ENCODE measurements around the gene EHD1.

EHD1 gene

GRCh38 chr11:64849598-64850356, 28.6 kb downstream of the EHD1 start:
- Histone ChIP-seq H3K9me3 (ENCODE audit: insufficient read depth, low read depth, low read length) (no peaks in the 10 kb centered on the region), H2AFZ (ENCODE audit: low read length) (no peak overlapping the region), H3K27me3 (ENCODE audit: insufficient read depth, low read length, poor library complexity, severe bottlenecking) (no peaks in the 10 kb centered on the region), H3K4me1 (ENCODE audit: insufficient read depth, low read length, poor library complexity, severe bottlenecking) (peaks cover 23% of the 10 kb centered on the region), H3F3A (ENCODE audit: low read depth) (no peaks in the 10 kb centered on the region), H3K79me2 (ENCODE audit: insufficient read depth, low read length) (no peaks in the 10 kb centered on the region), H3K4me2 (ENCODE audit: low read depth, low read length, poor library complexity, severe bottlenecking) (no peak overlapping the region), H3K36me3 (ENCODE audit: insufficient read depth, low read length) (peaks cover 21% of the 10 kb centered on the region; the same call in 1 of the 2 replicates), H4K20me1 (ENCODE audit: insufficient read depth, low read length, poor library complexity, severe bottlenecking) (no peaks in the 10 kb centered on the region), H3K9ac (ENCODE audit: low read depth, low read length, poor library complexity, severe bottlenecking) (no peak overlapping the region), H3K9me2 (replicated peaks; ENCODE audit: low read depth, low read length) (no peaks in the 10 kb centered on the region), H3K4me3 (ENCODE audit: low read length, poor library complexity, severe bottlenecking) (no peak overlapping the region)
- TF ChIP-seq EZH2phosphoT487 (IDR thresholded peaks at IDR 0.05; ENCODE audit: borderline replicate concordance) (no peak), CTCF (conservative IDR thresholded peaks at IDR 0.05; ENCODE audit: low read length) (no peak)

GRCh38 chr11:64848826-64849597, 29.4 kb downstream of the EHD1 start:
- Histone ChIP-seq H3K4me3 (ENCODE audit: low read length, poor library complexity, severe bottlenecking) (no peak overlapping the region), H3K4me2 (ENCODE audit: low read depth, low read length, poor library complexity, severe bottlenecking) (no peak overlapping the region), H4K20me1 (ENCODE audit: insufficient read depth, low read length, poor library complexity, severe bottlenecking) (no peaks in the 10 kb centered on the region), H3K9me2 (replicated peaks; ENCODE audit: low read depth, low read length) (no peaks in the 10 kb centered on the region), H3F3A (ENCODE audit: low read depth) (no peaks in the 10 kb centered on the region), H2AFZ (ENCODE audit: low read length) (0 out of 2 replicates have a peak overlapping the region, but pooled peaks have one; percentile 46), H3K79me2 (ENCODE audit: insufficient read depth, low read length) (no peaks in the 10 kb centered on the region), H3K9me3 (ENCODE audit: insufficient read depth, low read depth, low read length) (no peaks in the 10 kb centered on the region), H3K4me1 (ENCODE audit: insufficient read depth, low read length, poor library complexity, severe bottlenecking) (peaks cover 23% of the 10 kb centered on the region), H3K36me3 (ENCODE audit: insufficient read depth, low read length) (peaks cover 13% of the 10 kb centered on the region; the same call in 1 of the 2 replicates), H3K27me3 (ENCODE audit: insufficient read depth, low read length, poor library complexity, severe bottlenecking) (no peaks in the 10 kb centered on the region), H3K9ac (ENCODE audit: low read depth, low read length, poor library complexity, severe bottlenecking) (no peak overlapping the region)
- peak; percentile 31 for TF ChIP-seq CTCF (conservative IDR thresholded peaks at IDR 0.05; ENCODE audit: low read length)
- TF ChIP-seq EZH2phosphoT487 (IDR thresholded peaks at IDR 0.05; ENCODE audit: borderline replicate concordance), result no peak

GRCh38 chr11:64848214-64848825, 30.1 kb downstream of the EHD1 start:
- TF ChIP-seq EZH2phosphoT487 (IDR thresholded peaks at IDR 0.05; ENCODE audit: borderline replicate concordance) (no peak), CTCF (conservative IDR thresholded peaks at IDR 0.05; ENCODE audit: low read length) (no peak)
- no peak overlapping the region for H3K4me3 ChIP-seq (ENCODE audit: low read length, poor library complexity, severe bottlenecking)
- no peaks in the 10 kb centered on the region for H3F3A ChIP-seq (ENCODE audit: low read depth)
- no peaks in the 10 kb centered on the region for H3K27me3 ChIP-seq (ENCODE audit: insufficient read depth, low read length, poor library complexity, severe bottlenecking)
- no peak overlapping the region for H3K9ac ChIP-seq (ENCODE audit: low read depth, low read length, poor library complexity, severe bottlenecking)
- H3K4me1 ChIP-seq (ENCODE audit: insufficient read depth, low read length, poor library complexity, severe bottlenecking), result peaks cover 21% of the 10 kb centered on the region
- H3K4me2 ChIP-seq (ENCODE audit: low read depth, low read length, poor library complexity, severe bottlenecking), result no peak overlapping the region
- H3K9me2 ChIP-seq (replicated peaks; ENCODE audit: low read depth, low read length), result no peaks in the 10 kb centered on the region
- no peaks in the 10 kb centered on the region for H4K20me1 ChIP-seq (ENCODE audit: insufficient read depth, low read length, poor library complexity, severe bottlenecking)
- peaks cover 7% of the 10 kb centered on the region; the same call in 1 of the 2 replicates for H3K36me3 ChIP-seq (ENCODE audit: insufficient read depth, low read length)
- H3K9me3 ChIP-seq (ENCODE audit: insufficient read depth, low read depth, low read length), result no peaks in the 10 kb centered on the region
- 0 out of 2 replicates have a peak overlapping the region, but pooled peaks have one; percentile 46 for H2AFZ ChIP-seq (ENCODE audit: low read length)
- no peaks in the 10 kb centered on the region for H3K79me2 ChIP-seq (ENCODE audit: insufficient read depth, low read length)
